Stomach (tissue), 9 donors: ENCODE measurements around the gene STK35. TPM values are rescaled to one million over a fixed set of nuclear protein-coding genes. Genes with fewer than 3 reads are reported as not detected.

Experiments used
- DNase-seq, 2 donors: peaks; one replicate each; pipeline versions ENCODE4 v3.0.0 to v3.0.0-alpha.2; 2013 to 2019
- H3K27ac ChIP-seq, 5 donors: fragments of 200-600 bp in 4 of 5; sonication (generic) in 4 of 5; one replicate each; pipeline ENCODE4 v1.5.1; 2013 to 2019; ENCODE audit warnings: mild to moderate bottlenecking in 1 of 5, moderate library complexity in 1 of 5
- H3K27me3 ChIP-seq, 3 donors: fragments of 200-600 bp; sonication (generic); one replicate each; pipeline ENCODE4 v1.5.1; 2017 to 2019; ENCODE audit warnings: mixed run types in 1 of 3
- H3K36me3 ChIP-seq, 4 donors: fragments of 200-600 bp; sonication (generic); 1 replicate in 3 of 4; 2 replicates in 1 of 4; pipeline ENCODE4 v1.5.1; 2016 to 2019
- H3K4me1 ChIP-seq, 4 donors: fragments of 200-600 bp; sonication (generic); one replicate each; pipeline ENCODE4 v1.5.1; 2016 to 2019
- H3K4me3 ChIP-seq, 4 donors: fragments of 200-600 bp; sonication (generic) in 3 of 4; one replicate each; pipeline ENCODE4 v1.5.1; 2016 to 2019; ENCODE audit warnings: mild to moderate bottlenecking in 1 of 4
- H3K9me3 ChIP-seq, 4 donors: fragments of 200-600 bp; sonication (generic); one replicate each; pipeline ENCODE4 v1.5.1; 2016 to 2019
- EP300 ChIP-seq: sonication (generic); formaldehyde crosslinking; IDR thresholded peaks from one replicate; pipeline ENCODE4 v1.6.1; 2017; ENCODE audit warnings: antibody characterized with exemption
- POLR2A ChIP-seq, 4 donors: fragments of 450-650 bp; IDR thresholded peaks; one replicate each; pipeline ENCODE4 v1.6.1; 2016; ENCODE audit warnings: antibody characterized with exemption in 4 of 4, control low read depth in 2 of 4, mild to moderate bottlenecking in 1 of 4, moderate library complexity in 1 of 4
- POLR2AphosphoS5 ChIP-seq, 3 donors: sonication (generic); formaldehyde crosslinking; IDR thresholded peaks; one replicate each; pipeline ENCODE4 v1.6.1; 2016; ENCODE audit warnings: antibody characterized with exemption in 3 of 3
- WGBS, 5 donors: extraction: QIAGEN DNeasy Blood & Tissue Kit in 3 of 5; methylation state at CpG; one replicate each; pipeline versions ENCODE4 v1.1.5 to v1.1.7; 2013 to 2018; 5-methylcytosine and 5-hydroxymethylcytosine counted together
- intact Hi-C: fragments of 100-400 bp; cut with DNase I; formaldehyde crosslinking; loops from one replicate; pipeline ENCODE4 v1.15.1; 2023; ENCODE audit warnings: low total_unique reads
- polyA plus RNA-seq, 3 donors: library from polyadenylated mRNA; stranded (reverse); fragments of 200-250 nt; gene quantifications; one replicate each; pipeline ENCODE4 v1.2.3, GENCODE V29; 2013
- total RNA-seq, 5 donors: library from RNA; depleted of rRNA; stranded (reverse); fragments of >200 nt; gene quantifications; one replicate each; pipeline versions ENCODE4 v1.1.0 to v1.2.3, GENCODE V29; 2014 to 2016
- TF ChIP-seq, protein P1 (sequence below), 7 experiments: fragments of 450-650 bp in 4 of 7; fragments of 200-600 bp in 3 of 7; sonication (generic) in 3 of 7; IDR thresholded peaks; one replicate each; pipeline ENCODE4 v1.5.1; 2016 to 2019; ENCODE audit warnings: antibody characterized with exemption in 7 of 7, control low read depth in 2 of 7, mild to moderate bottlenecking in 1 of 7
- donor health status: healthy with polysubstance abuse.
- donor health status: Bipolar disorder and iron deficiency.
- donor health status: healthy.

STK35 gene
- total and polyA plus RNA-seq, 8 donors, result 4.2 to 26.1 (median 9.1) TPM

DNA sequence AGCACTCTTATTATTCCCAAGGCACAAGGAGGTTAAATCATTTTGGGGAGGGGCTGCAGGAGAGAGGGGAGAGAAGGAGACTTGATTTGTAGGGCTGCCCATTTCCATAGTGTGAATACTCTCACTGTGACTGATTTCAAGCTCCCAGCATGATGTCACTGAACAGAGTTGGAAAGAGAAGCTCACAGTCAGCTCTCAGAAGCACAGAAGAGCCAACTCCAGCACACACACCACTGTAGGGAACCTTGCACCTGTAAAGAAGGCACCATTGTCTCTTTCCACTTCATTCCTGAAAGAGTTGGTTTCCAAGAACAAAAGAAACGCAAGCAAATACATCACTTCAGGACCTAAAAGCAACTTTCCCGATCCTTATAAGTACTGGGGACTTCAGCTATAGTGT is 12.7 kb upstream of the STK35 start:
- TF ChIP-seq, protein P1, sequence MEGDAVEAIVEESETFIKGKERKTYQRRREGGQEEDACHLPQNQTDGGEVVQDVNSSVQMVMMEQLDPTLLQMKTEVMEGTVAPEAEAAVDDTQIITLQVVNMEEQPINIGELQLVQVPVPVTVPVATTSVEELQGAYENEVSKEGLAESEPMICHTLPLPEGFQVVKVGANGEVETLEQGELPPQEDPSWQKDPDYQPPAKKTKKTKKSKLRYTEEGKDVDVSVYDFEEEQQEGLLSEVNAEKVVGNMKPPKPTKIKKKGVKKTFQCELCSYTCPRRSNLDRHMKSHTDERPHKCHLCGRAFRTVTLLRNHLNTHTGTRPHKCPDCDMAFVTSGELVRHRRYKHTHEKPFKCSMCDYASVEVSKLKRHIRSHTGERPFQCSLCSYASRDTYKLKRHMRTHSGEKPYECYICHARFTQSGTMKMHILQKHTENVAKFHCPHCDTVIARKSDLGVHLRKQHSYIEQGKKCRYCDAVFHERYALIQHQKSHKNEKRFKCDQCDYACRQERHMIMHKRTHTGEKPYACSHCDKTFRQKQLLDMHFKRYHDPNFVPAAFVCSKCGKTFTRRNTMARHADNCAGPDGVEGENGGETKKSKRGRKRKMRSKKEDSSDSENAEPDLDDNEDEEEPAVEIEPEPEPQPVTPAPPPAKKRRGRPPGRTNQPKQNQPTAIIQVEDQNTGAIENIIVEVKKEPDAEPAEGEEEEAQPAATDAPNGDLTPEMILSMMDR (IDR thresholded peaks at IDR 0.05), result no peak
- TF ChIP-seq EP300 (no peak), POLR2AphosphoS5 (IDR thresholded peaks at IDR 0.05) (no peak), POLR2A (IDR thresholded peaks at IDR 0.05) (no peak)
- no peaks in the 10 kb centered on the region for H3K36me3 ChIP-seq
- no peaks in the 10 kb centered on the region for H3K9me3 ChIP-seq
- H3K27me3 ChIP-seq, result peaks cover 0 to 40% (median 11%) of the 10 kb centered on the region in 3 donors
- H3K4me3 ChIP-seq, result no peak overlapping the region
- intact Hi-C loops, result no loop called here
- no peak for DNase-seq
- 21 to 34% (median 27%) methylated on average over 2 of the region's 2 CpGs for WGBS, 5 donors
- no peak overlapping the region for H3K27ac ChIP-seq
- H3K4me1 ChIP-seq, result peaks cover 0 to 4% (median 0%) of the 10 kb centered on the region in 4 donors

DNA sequence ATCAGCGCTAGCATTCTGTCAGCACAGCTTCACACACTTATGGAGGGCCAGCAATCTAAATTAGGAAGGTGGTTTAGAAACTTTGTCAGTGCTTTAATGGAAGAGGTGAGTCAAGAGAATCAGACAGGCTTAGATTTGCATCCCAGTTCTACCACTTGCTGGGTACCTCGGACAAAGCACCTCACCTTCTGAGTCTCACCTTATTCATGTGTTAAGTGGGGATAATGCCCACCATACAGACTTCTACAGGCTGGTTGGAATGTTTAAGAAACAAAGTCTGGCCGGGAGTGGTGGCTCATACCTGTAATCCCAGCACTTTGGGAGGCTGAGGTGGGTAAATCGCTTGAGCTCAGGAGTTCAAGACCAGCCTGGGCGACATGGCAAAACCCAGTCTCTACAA is 12.2 kb upstream of the STK35 start:
- Histone ChIP-seq H3K36me3 (no peaks in the 10 kb centered on the region), H3K27me3 (peaks cover 0 to 45% (median 17%) of the 10 kb centered on the region in 3 donors), H3K9me3 (no peaks in the 10 kb centered on the region), H3K27ac (no peak overlapping the region), H3K4me1 (peaks cover 0 to 4% (median 0%) of the 10 kb centered on the region in 4 donors), H3K4me3 (no peak overlapping the region)
- DNase-seq, result no peak
- WGBS, 5 donors, result 68 to 78% (median 74%) methylated on average over 5 of the region's 5 CpGs
- TF ChIP-seq POLR2AphosphoS5 (IDR thresholded peaks at IDR 0.05) (no peak), POLR2A (IDR thresholded peaks at IDR 0.05) (no peak), EP300 (no peak)
- TF ChIP-seq, protein P1 (IDR thresholded peaks at IDR 0.05), result no peak
- intact Hi-C loops, result no loop called here

DNA sequence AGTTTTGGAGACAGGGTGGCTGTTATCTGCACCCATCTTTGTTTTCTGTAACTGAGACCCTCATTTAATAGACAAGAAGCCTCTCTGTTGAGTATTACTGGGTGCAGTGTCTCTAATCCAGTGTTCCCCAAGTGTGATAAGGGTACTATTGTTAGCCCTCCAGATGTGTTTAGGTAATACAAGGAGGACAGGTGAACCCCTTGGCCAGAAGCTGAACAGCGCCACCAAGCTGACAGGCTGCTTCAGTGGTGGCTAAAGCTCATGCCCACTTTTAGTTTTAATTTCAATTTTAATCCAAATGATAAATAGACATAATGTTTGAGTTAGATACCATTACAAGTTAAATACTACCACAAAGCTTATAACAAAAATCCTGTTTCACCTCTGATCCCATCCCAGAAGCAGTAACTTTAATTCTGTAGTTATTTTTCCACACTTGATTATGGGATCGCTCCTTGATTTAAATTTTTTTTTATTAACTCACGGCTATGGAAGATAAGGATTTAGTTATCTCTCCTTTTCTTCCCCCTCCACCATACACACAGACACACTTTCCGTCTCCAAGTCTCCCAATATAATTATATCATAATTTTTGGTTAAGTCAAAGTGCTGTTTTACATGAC is 8.4 kb upstream of the STK35 start:
- intact Hi-C loops, result no loop called here
- WGBS, 5 donors, result 19 to 34% (median 27%) methylated on average over 4 of the region's 4 CpGs

GRCh38 chr20:2093883-2094282 is 7.7 kb upstream of the STK35 start:
- intact Hi-C loops, result no loop called here
- H3K27me3 ChIP-seq, result peaks cover 0 to 59% (median 27%) of the 10 kb centered on the region in 3 donors
- WGBS, 5 donors, result 30 to 46% (median 41%) methylated on average over 8 of the region's 8 CpGs
- no peak for DNase-seq
- no peak for TF ChIP-seq POLR2AphosphoS5 (IDR thresholded peaks at IDR 0.05)
- no peak for TF ChIP-seq EP300
- TF ChIP-seq POLR2A (IDR thresholded peaks at IDR 0.05), result no peak
- TF ChIP-seq, protein P1 (IDR thresholded peaks at IDR 0.05), result no peak
- H3K4me1 ChIP-seq, result no peaks in the 10 kb centered on the region
- H3K36me3 ChIP-seq, result no peaks in the 10 kb centered on the region
- H3K9me3 ChIP-seq, result no peaks in the 10 kb centered on the region
- no peak overlapping the region for H3K27ac ChIP-seq
- no peak overlapping the region for H3K4me3 ChIP-seq

More for the DNA sequence above, 8.4 kb upstream of the STK35 start:
- H3K27me3 ChIP-seq, result peaks cover 0 to 62% (median 27%) of the 10 kb centered on the region in 3 donors
- no peaks in the 10 kb centered on the region for H3K4me1 ChIP-seq
- TF ChIP-seq POLR2A (IDR thresholded peaks at IDR 0.05) (no peak), POLR2AphosphoS5 (IDR thresholded peaks at IDR 0.05) (no peak)
- TF ChIP-seq, protein P1 (IDR thresholded peaks at IDR 0.05), result peak in 4 of 7 experiments; percentile 24 to 53 (median 29)
- no peak overlapping the region for H3K27ac ChIP-seq
- H3K36me3 ChIP-seq, result no peaks in the 10 kb centered on the region
- H3K4me3 ChIP-seq, result no peak overlapping the region
- peak; percentile 43 to 47 for DNase-seq
- no peaks in the 10 kb centered on the region for H3K9me3 ChIP-seq
